RWPE1 (cell line): ENCODE measurements around the gene CCDC102A.
"Not testable (repeated sequence)": the region's sequence is repeated elsewhere in the genome, so short reads cannot be mapped to it uniquely, and the experiment has no call there.

ENCODE experiments used
- CTCF ChIA-PET: fragments of 350-600 bp; sonication (Branson Sonifier 250); formaldehyde crosslinking; extraction: SDS; loops from one replicate; lab custom pipeline; 2021; lab: Yijun Ruan, JAX
- POLR2A ChIA-PET: fragments of 400-600 bp; formaldehyde crosslinking; extraction: SDS; loops from one replicate; lab custom pipeline; 2020; ENCODE audit warnings: antibody characterized with exemption; ENCODE audit not compliant: low non-redundant PET; lab: Yijun Ruan, JAX
- DNase-seq: peaks from one replicate; pipeline ENCODE4 v3.0.0; 2012; ENCODE audit warnings: low spot score
- H3K27ac ChIP-seq: fragments of 450-650 bp; 2 replicates; pipeline ENCODE4 v1.5.1; 2017
- TF ChIP-seq, protein P1 (sequence below): fragments of 450-650 bp; conservative IDR thresholded peaks from 2 replicates; pipeline ENCODE4 v1.5.1; 2017; ENCODE audit warnings: low read depth, mild to moderate bottlenecking

CCDC102A gene

DNA sequence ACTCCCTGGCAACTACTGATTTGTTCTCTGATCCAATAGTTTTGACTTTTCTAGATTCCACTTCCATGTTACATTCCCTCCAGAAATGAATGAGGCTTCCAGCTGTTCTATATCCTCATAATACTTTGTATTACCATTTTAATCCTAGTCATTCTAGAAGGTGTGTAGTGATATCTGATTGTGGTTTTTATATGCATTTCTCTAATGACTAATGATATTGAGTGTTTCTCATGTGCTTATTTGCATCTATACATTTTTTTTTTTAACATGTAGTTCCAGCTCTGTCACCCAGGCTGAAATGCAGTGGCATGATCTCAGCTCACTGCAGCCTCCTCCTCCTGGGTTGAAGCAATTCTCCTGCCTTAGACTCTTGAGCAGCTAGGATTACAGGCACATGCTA is 13.4 kb upstream of the CCDC102A start:
- TF ChIP-seq, protein P1, sequence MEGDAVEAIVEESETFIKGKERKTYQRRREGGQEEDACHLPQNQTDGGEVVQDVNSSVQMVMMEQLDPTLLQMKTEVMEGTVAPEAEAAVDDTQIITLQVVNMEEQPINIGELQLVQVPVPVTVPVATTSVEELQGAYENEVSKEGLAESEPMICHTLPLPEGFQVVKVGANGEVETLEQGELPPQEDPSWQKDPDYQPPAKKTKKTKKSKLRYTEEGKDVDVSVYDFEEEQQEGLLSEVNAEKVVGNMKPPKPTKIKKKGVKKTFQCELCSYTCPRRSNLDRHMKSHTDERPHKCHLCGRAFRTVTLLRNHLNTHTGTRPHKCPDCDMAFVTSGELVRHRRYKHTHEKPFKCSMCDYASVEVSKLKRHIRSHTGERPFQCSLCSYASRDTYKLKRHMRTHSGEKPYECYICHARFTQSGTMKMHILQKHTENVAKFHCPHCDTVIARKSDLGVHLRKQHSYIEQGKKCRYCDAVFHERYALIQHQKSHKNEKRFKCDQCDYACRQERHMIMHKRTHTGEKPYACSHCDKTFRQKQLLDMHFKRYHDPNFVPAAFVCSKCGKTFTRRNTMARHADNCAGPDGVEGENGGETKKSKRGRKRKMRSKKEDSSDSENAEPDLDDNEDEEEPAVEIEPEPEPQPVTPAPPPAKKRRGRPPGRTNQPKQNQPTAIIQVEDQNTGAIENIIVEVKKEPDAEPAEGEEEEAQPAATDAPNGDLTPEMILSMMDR: no peak
- CTCF ChIA-PET: interaction anchor here (0.6 kb wide), 1 partner anchor 895 kb away, joined by 3 read pairs; no protein-coding TSS in a partner anchor
- no peak for DNase-seq
- no peak overlapping the region for H3K27ac ChIP-seq
- POLR2A ChIA-PET: no interaction called here

- ChIA-PET POLR2A (no interaction called here), CTCF (interaction anchor here (0.6 to 0.7 kb wide), 2 partner anchors 29 to 195 kb away, joined by 3 read pairs; no protein-coding TSS in a partner anchor)
- TF ChIP-seq, protein P1: no peak
- DNase-seq: no peak
- H3K27ac ChIP-seq: no peak overlapping the region
Observed at GRCh38 chr16:57548408-57548807, 12.0 kb upstream of the CCDC102A start.

DNA sequence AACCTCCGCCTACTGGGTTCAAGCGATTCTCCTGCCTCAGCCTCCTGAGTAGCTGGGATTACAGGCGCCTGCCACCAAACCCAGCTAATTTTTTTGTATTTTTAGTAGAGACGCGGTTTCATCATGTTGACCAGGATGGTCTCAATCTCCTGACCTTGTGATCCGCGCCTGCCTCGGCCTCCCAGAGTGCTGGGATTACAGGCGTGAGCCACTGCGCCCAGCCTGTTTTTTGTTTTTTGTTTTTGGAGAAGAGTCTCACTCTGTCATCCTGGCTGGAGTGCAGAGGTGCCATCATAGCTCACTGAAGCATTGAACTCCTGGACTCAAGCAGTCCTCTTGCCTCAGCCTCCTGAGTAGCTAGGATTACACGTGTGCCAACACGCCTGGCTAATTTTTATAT is 11.2 kb upstream of the CCDC102A start:
- CTCF ChIA-PET, H3K27ac ChIP-seq, POLR2A ChIA-PET, DNase-seq: not testable (repeated sequence)

DNA sequence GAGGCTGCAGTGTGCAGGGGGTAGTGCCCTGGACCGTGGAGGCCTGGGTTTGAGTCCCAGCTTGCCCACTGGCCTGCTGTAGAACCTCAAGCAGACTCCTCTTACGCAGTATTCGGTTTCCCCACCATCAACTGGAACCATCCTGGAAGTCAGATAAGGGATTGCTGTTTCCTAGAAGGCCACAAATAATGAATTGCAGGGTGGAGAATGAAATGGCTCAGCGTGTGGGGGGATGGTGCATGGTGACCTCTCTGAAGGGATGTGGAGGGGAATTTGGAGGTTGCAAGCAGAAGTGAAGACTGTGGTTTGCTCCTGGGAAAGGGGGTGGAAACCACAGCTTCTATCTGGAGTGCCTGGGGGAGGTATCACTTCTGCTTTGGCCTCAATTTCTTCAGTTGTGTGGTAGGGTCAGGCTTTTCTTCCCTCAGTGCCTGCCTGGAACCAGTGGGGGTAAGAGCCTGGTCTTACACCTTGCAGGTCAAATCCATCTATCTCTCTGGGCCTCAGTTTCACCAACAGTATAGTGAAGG is 7.8 kb upstream of the CCDC102A start:
- no peak for DNase-seq
- TF ChIP-seq, protein P1: no peak
- H3K27ac ChIP-seq: no peak overlapping the region
- ChIA-PET CTCF (interaction anchor here (0.6 kb wide), 1 partner anchor 223 kb away, joined by 3 read pairs; no protein-coding TSS in a partner anchor), POLR2A (no interaction called here)

DNA sequence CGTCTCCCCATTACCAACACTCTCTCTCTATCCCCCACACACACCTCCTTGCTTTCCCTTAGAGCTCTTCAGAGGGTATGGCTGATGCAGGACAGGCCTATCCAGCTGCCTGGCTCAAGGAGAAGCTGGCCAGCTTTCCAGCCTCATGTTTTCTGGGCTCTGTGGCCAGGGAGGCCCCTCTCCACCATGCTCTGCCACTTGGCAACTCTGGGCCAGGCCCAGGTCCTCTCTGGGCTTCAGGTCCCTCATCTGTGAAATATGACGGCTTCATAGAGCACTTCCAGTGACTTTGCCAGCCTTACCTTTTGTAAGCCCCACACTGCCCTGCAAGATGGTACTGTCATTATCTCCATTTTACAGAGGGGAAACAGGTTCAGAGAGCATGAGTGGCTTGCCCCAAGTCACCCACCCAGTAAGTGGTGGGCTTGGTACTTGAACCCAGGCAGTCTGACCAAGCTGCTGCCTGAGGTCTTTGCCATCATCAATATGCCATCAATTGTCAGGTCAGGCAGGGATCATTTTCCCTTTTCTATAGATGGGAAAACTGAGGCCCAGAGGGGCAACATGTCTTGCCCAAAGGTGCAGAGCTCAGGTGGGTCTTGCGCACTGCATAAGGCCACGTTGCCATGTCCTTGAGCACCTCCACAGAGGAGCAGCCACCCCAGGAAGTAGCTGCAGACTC is 5.5 kb upstream of the CCDC102A start:
- DNase-seq: no peak
- ChIA-PET CTCF (no interaction called here), POLR2A (no interaction called here)
- TF ChIP-seq, protein P1: no peak
- H3K27ac ChIP-seq: peak overlapping the region; percentile 47

DNA sequence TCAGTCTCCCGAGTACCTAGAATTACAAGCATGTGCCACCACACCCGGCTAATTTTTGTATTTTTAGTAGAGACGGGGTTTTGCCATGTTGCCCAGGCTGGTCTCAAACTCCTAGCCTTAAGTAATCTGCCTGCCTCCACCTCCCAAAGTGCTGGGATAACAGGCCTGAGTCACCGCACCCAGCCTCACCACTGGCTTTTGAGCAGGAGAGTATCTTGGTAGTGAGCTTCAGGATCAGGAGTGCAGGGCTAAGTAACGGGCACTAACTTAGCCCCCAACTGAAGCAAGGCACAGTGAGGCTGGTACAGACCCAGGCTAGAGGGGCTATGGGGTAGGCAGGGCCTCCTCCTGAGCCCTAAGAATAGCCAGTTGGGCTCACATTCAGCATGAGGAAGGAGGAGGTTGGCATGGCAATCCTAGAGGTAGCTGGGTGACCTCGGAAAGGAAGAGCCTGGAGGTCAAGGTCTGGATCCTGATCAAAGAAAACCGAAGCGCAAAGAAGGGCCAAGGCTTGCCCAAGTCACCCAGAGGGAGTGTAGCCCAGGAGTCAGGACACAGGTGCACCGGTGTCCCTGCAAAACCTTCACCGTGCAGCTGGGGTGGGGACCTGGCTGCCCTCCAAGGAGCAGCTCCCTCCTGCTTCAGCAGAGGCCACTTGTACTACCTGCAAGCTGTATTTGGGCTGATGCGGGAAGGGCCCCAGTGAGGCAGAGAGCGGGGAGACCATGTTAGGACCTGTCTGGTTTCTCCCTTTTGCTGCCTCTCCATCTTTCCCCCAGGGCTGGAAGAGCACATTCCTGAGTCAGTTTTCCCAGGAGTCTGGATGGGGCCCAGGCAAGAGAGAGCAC is 4.8 kb upstream of the CCDC102A start:
- peak; percentile 36 for DNase-seq
- TF ChIP-seq, protein P1: no peak
- POLR2A ChIA-PET: no interaction called here
- H3K27ac ChIP-seq: peak overlapping the region; percentile 47
- CTCF ChIA-PET: interaction anchor here (0.6 kb wide), 3 partner anchors 30 to 478 kb away, joined by 3 to 4 read pairs (median 3); no protein-coding TSS in a partner anchor
